GM19035 (cell line): ENCODE results near the gene FOXF2.

Source experiments
- ATAC-seq: cut with Tn5 transposase; IDR thresholded peaks from one replicate; pipeline ENCODE4 v1.9.1; 2021; ENCODE audit not compliant: unreplicated experiment

FOXF2 gene

DNA sequence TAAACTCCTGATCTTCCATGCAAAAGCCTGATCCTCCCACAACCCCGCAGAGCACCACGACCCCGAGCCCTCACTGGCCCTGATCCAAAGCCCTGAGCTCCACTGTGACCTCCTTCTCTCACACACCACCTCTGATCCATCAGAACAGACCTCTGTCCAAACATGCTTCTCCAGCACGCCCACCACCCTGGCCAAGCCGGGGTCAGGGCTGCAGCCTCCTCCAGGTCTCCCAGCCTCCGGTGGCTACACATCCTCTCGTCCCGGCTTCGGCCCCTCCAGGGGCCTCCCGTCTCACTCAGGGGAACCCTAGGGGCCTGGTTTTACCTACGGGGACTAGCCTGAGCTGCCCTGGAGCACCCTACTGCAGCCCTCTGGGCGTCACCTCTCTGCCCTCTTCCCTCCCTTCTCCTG is 49.1 kb downstream of the FOXF2 start:
- ATAC-seq = no peak

DNA sequence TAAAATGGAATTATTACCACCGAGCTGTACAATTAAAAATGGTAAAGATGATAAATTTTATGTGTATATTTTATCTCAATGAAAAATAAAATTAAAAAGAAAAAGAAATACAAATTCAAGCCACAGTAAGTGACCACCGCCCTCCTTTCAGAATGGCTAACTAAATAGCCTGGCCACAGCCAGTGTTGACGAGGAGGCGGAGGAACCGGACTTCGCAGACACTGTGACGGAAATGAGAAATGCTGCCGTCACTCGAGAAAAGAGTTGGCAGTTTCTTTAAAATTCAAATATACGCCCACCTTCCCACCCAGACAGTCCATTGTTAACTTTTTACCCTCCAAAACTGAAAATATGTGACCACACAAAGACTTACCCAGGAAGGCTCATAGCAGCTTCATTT is 50.0 kb downstream of the FOXF2 start:
- no peak for ATAC-seq

DNA sequence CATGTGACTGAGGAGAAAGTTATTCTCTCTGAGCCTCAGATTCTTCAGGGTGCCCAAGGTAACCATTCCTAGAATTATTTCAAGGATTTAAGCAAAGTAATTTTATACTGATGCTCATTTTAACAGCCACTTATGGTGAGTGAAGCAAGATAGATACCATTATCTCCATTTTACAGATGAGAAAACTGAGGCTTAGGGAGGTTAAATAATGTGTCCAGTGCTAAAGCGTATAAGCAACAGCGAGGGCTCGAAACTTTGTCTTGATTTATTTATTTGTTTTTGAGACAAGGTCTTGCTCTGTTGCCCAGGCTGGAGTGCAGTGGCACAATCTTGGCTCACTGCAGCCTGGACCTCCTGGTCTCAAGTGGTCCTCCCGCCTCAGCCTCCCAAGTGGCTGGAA is 53.6 kb downstream of the FOXF2 start:
- ATAC-seq = no peak
